GM12873 (cell line): ENCODE measurements around the gene UBR3.
A peak's percentile ranks its signal among the peaks of the same experiment; 100 is the strongest.

ENCODE experiments used
- CTCF ChIP-seq: IDR thresholded peaks from 2 replicates; pipeline ENCODE4 v1.5.1; 2012; ENCODE audit warnings: low read depth, mild to moderate bottlenecking, moderate library complexity, low read length, control low read depth; ENCODE audit not compliant: insufficient read depth; ENCODE audit errors: missing control alignments

Gene UBR3

GRCh38 chr2:169906731-169907130 lies 79.5 kb downstream of the UBR3 start:
- no peak for TF ChIP-seq CTCF

- TF ChIP-seq CTCF: no peak
Measured at GRCh38 chr2:169909376-169909775, 82.1 kb downstream of the UBR3 start.

GRCh38 chr2:169910109-169910799 lies 83.0 kb downstream of the UBR3 start:
- TF ChIP-seq CTCF: no peak

GRCh38 chr2:169911119-169911518 lies 83.9 kb downstream of the UBR3 start:
- no peak for TF ChIP-seq CTCF

GRCh38 chr2:169916623-169917022 lies 89.4 kb downstream of the UBR3 start:
- no peak for TF ChIP-seq CTCF

GRCh38 chr2:169923977-169924376 lies 96.7 kb downstream of the UBR3 start:
- no peak for TF ChIP-seq CTCF

GRCh38 chr2:169925968-169926367 lies 98.7 kb downstream of the UBR3 start:
- TF ChIP-seq CTCF: no peak

- TF ChIP-seq CTCF: peak; percentile 49
Measured at GRCh38 chr2:169928463-169928864, 101.2 kb downstream of the UBR3 start.
